ENCODE data around the gene FAM118B.

DNA sequence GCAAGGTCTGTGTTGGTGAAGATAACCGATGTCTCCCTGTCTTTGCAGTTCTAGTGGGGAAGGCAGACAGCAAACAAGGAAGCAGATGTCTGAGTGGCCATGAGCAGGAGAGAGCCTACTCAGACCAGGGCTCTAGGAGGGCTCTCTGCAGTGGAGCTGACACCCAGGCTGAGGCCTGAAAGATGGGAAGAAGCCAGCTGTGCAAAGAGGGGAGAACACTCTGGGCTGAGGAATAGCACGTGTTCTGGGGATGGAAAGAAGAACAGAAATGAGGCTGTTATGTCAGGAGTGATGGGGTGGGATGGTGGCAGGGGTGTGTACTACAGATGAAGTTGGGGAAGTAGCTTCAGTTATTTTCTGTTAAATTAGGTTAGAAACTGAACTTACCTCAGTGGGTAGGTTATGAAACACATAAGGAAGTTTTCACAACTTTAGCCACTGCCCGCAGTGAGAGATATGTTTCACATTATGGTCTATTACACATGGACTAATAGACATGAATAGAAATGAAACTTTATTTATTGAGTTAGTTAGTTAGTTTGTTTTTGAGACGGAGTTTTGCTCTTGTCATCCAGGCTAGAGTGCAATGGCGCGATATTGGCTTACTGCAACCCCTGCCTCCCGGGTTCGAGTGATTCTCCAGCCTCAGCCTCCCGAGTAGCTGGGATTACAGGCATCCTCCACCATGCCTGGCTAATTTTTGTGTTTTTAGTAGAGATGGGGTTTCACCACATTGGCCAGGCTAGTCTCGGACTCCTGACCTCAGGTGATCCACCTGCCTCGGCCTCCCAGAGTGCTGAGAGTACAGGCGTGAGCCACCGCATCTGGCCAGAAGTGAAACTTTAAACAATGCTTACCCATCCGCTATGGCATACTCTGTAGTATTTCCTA, 100.1 kb downstream of the FAM118B start:
- TF ChIP-seq POLR2A (IDR thresholded peaks at IDR 0.05; ENCODE audit: low read length) (no peak), GATA1 (IDR thresholded peaks at IDR 0.05; ENCODE audit: low read depth, low read length) (no peak)
